Uterus (tissue), 4 donors: ENCODE measurements around the gene STK39. TPM values are rescaled to one million over a fixed set of nuclear protein-coding genes. Genes with fewer than 3 reads are reported as not detected.

Source experiments
- DNase-seq, 2 donors: peaks; one replicate each; pipeline ENCODE4 v3.0.0-alpha.2; 2019 to 2020
- H3K27ac ChIP-seq, 2 donors: fragments of 200-600 bp; sonication (generic); 1 replicate in 1 of 2; 2 replicates in 1 of 2; pipeline ENCODE4 v1.5.1; 2016 to 2018
- H3K27me3 ChIP-seq, 2 donors: fragments of 200-600 bp; sonication (generic); one replicate each; pipeline ENCODE4 v1.5.1; 2018 to 2019; ENCODE audit warnings: control low read depth in 1 of 2
- H3K36me3 ChIP-seq, 2 donors: fragments of 200-600 bp; sonication (generic); one replicate each; pipeline ENCODE4 v1.5.1; 2019; ENCODE audit warnings: control low read depth in 1 of 2
- H3K4me1 ChIP-seq, 2 donors: fragments of 200-600 bp; sonication (generic); one replicate each; pipeline ENCODE4 v1.5.1; 2018 to 2019; ENCODE audit warnings: control low read depth in 1 of 2
- H3K4me3 ChIP-seq, 2 donors: fragments of 200-600 bp; sonication (generic); 1 replicate in 1 of 2; 2 replicates in 1 of 2; pipeline ENCODE4 v1.5.1; 2018 to 2019; ENCODE audit warnings: mild to moderate bottlenecking in 1 of 2
- H3K9me3 ChIP-seq, 2 donors: fragments of 200-600 bp; sonication (generic); one replicate each; pipeline ENCODE4 v1.5.1; 2019; ENCODE audit warnings: control low read depth in 1 of 2
- CTCF ChIP-seq, 4 experiments: fragments of 200-600 bp in 2 of 4; fragments of 450-650 bp in 2 of 4; sonication (generic) in 2 of 4; IDR thresholded peaks; one replicate each; pipeline ENCODE4 v1.5.1; 2016 to 2019; ENCODE audit warnings: antibody characterized with exemption in 4 of 4, mild to moderate bottlenecking in 2 of 4, moderate library complexity in 1 of 4
- POLR2A ChIP-seq, 2 donors: fragments of 450-650 bp; IDR thresholded peaks; one replicate each; pipeline ENCODE4 v1.6.1; 2016; ENCODE audit warnings: antibody characterized with exemption in 2 of 2, mild to moderate bottlenecking in 1 of 2, moderate library complexity in 1 of 2
- intact Hi-C: fragments of 100-400 bp; cut with DNase I; formaldehyde crosslinking; loops from one replicate; pipeline ENCODE4 v1.15.1; 2023; ENCODE audit warnings: low total_unique reads
- total RNA-seq, 4 donors: library from RNA; depleted of rRNA in 3 of 4; stranded (reverse); fragments of >200 nt in 3 of 4; gene quantifications; one replicate each; pipeline versions ENCODE4 v1.1.0 to v1.2.4, GENCODE V29; 2014 to 2023
- donor health status: DM: yes; HTN: yes; CAD: no.

The STK39 gene
- total RNA-seq, 4 donors from 2014 or later = 5.0 to 23.6 (median 9.8) TPM

- intact Hi-C loops = no loop called here
- Histone ChIP-seq H3K9me3 (no peaks in the 10 kb centered on the region), H3K27me3 (no peaks in the 10 kb centered on the region), H3K4me3 (no peak overlapping the region), H3K27ac (no peak overlapping the region), H3K4me1 (no peaks in the 10 kb centered on the region), H3K36me3 (no peaks in the 10 kb centered on the region)
- TF ChIP-seq CTCF (IDR thresholded peaks at IDR 0.05) (no peak), POLR2A (IDR thresholded peaks at IDR 0.05) (no peak)
- no peak for DNase-seq
Observed at GRCh38 chr2:167940734-167941507, 306.5 kb downstream of the STK39 start.

GRCh38 chr2:167940346-167940725, 307.1 kb downstream of the STK39 start:
- DNase-seq = no peak
- no peaks in the 10 kb centered on the region for H3K27me3 ChIP-seq
- no peaks in the 10 kb centered on the region for H3K9me3 ChIP-seq
- H3K36me3 ChIP-seq = no peaks in the 10 kb centered on the region
- TF ChIP-seq CTCF (IDR thresholded peaks at IDR 0.05) = no peak
- TF ChIP-seq POLR2A (IDR thresholded peaks at IDR 0.05) = no peak
- intact Hi-C loops = no loop called here
- no peaks in the 10 kb centered on the region for H3K4me1 ChIP-seq
- no peak overlapping the region for H3K4me3 ChIP-seq
- H3K27ac ChIP-seq = no peak overlapping the region

- Histone ChIP-seq H3K9me3 (no peaks in the 10 kb centered on the region), H3K27me3 (no peaks in the 10 kb centered on the region), H3K27ac (no peak overlapping the region), H3K4me1 (no peaks in the 10 kb centered on the region), H3K36me3 (no peaks in the 10 kb centered on the region), H3K4me3 (no peak overlapping the region)
- intact Hi-C loops = no loop called here
- DNase-seq = no peak
- TF ChIP-seq CTCF (IDR thresholded peaks at IDR 0.05) (no peak), POLR2A (IDR thresholded peaks at IDR 0.05) (no peak)
Observed at GRCh38 chr2:167939514-167940345, 307.7 kb downstream of the STK39 start.

GRCh38 chr2:167937403-167937802, 310.0 kb downstream of the STK39 start:
- no peak for TF ChIP-seq CTCF (IDR thresholded peaks at IDR 0.05)
- no peak for TF ChIP-seq POLR2A (IDR thresholded peaks at IDR 0.05)
- H3K27ac ChIP-seq = no peak overlapping the region
- no peaks in the 10 kb centered on the region for H3K36me3 ChIP-seq
- DNase-seq = no peak
- H3K4me1 ChIP-seq = no peaks in the 10 kb centered on the region
- H3K4me3 ChIP-seq = no peak overlapping the region
- no peaks in the 10 kb centered on the region for H3K27me3 ChIP-seq
- intact Hi-C loops = no loop called here
- H3K9me3 ChIP-seq = no peaks in the 10 kb centered on the region

GRCh38 chr2:167935803-167936110, 311.6 kb downstream of the STK39 start:
- no peaks in the 10 kb centered on the region for H3K27me3 ChIP-seq
- no peaks in the 10 kb centered on the region for H3K4me1 ChIP-seq
- no peaks in the 10 kb centered on the region for H3K9me3 ChIP-seq
- DNase-seq = no peak
- H3K27ac ChIP-seq = no peak overlapping the region
- intact Hi-C loops = no loop called here
- no peaks in the 10 kb centered on the region for H3K36me3 ChIP-seq
- no peak overlapping the region for H3K4me3 ChIP-seq
- TF ChIP-seq CTCF (IDR thresholded peaks at IDR 0.05) = no peak
- TF ChIP-seq POLR2A (IDR thresholded peaks at IDR 0.05) = no peak
